Stimulated activated CD8-positive, alpha-beta memory T cell treated with anti-CD3 and anti-CD28 coated beads, Interleukin-15, amount 100 ng/mL, for 24 hours (primary cell): ENCODE results near the gene NRXN2.

ENCODE experiments used
- DNase-seq: peaks from one replicate; pipeline ENCODE4 v3.0.0-alpha.2; 2020; ENCODE audit warnings: low read depth

Gene NRXN2

DNA sequence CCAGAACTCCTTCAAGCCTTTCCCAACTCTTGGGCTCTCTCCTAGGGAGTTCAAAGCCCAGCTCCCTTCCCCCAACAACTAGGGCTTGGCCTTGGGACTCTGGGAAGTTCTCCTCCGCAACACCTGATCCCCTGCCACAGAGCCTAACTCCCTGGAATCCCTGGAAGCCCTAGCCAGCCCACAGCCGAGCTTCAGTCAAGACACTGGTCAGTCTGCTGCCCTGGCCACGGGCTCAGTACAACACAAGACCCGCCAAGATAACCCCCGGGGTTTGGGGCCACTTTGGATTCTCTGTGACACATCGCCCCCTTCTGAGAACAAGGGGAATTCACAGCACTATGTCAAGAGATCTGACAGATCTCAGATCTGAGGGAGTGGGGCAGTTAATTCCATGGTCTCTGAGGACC, 73.7 kb downstream of the NRXN2 start:
- DNase-seq, result no peak

DNA sequence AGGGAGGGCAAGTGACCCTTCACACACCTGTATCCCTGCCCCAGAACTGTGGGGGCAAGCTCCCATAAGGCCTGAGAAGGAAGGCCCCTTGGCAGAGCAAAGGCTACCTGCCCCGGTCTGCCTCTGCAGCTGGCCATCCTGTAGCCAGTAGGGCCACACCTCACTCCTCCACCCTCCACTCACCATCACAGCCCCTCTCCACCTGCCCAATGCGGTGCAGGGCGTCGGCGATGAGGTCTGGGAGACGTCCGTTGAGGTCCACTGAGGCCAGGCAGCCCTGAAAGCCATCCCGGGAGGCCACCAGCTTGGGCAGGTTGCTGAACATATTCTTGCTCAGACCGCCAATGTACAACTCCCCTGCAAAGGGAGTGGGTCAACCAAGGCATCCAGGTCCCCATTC, 74.4 kb downstream of the NRXN2 start:
- no peak for DNase-seq

DNA sequence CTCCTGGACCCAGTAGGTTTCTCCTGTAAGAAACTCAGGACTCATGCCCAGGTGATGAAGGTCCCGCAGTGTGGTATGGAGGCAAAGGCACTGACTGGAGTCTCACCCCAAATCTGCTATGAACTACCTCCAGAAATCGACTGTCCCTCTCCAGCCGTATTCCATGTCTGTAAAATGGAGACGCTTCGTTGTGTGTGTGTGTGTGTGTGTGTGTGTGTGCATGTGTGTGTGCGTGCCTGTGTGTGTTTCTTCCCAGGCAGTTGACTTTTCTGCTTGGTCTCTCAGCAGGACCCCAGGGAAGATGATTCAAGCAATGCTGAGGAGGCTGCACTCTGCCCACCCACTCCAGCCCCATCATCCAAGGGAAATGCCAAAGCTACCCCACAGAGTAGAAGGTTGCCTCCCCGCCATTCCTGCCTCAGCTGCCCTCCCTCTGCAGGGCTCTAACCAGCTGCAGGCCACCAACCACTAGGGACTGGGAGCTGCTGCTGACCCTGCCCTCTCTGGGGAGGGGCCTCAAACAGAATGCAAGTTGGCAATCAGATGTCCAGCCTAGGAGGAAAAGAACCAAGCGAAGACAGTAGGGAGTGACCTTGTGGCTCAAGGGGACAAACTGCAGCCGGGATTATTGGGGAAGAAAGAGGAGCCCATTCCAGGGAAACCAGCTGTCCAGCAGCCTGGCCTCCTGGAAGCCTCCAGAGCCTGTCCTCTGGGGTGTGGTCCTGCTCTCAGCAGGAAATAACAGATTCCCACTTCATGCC, 75.8 kb downstream of the NRXN2 start:
- DNase-seq, result no peak

DNA sequence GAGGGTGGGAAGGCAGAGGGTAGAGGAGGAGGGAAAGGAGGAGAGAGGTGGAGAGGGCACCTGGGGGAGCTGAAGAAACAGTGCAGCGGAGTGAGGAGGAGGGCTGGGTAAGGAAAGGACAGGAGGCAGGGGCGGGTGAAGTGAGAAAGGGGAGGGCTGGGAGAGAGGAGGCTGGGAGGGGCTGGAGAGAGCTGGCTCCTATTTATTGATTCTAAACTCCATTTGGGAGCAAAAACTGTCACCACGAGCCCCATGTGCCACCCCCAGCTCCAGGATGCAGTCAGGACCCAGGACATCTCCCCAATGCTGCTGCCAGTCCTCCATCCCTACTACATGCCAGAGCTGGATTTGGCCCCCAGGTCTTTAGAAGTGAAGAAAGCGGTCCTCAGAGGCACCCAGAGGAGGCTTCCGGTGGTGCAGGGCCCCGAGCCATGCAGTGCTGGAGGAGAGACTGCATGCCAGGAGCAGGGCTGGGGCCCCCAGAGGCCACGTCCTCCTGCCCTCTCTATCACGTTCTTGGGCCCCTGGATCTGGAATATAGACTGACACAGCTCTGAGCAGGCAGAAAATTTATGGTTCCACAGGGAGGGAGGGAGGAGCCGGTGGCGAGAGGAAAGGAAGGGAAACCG, 78.2 kb downstream of the NRXN2 start:
- DNase-seq, result no peak

DNA sequence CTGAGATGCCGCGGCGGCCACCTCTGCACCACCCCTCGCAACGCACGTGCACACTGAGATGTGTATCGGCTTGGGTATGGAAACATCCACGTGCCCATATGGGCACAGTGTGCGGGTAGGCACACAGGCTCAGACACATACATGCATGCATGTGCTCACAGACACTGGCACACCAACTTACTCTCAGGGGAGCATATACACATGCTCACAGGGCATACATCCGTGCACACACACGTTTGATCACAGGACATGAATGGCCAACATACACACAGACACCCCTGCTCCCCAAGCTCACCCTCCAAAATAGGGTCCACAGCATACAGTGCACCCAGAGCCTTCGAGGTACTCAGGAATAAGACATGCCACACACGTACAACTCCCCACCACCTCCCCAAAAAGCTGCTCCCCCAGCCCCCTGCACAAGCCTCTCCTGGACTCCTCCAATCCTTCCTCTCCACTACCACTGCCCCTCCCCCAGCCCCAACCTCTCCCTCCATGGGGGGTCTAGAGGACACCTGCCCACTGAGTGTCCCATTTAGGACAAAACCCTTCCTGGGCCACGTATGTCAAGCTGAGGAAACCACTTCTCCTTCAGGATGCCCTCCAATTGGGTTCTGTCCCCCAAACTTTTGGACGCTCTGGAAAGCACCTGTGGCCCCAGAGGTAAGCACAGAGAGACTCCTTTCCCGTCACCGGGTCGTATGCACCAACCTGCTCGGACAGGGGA, 78.9 kb downstream of the NRXN2 start:
- no peak for DNase-seq

DNA sequence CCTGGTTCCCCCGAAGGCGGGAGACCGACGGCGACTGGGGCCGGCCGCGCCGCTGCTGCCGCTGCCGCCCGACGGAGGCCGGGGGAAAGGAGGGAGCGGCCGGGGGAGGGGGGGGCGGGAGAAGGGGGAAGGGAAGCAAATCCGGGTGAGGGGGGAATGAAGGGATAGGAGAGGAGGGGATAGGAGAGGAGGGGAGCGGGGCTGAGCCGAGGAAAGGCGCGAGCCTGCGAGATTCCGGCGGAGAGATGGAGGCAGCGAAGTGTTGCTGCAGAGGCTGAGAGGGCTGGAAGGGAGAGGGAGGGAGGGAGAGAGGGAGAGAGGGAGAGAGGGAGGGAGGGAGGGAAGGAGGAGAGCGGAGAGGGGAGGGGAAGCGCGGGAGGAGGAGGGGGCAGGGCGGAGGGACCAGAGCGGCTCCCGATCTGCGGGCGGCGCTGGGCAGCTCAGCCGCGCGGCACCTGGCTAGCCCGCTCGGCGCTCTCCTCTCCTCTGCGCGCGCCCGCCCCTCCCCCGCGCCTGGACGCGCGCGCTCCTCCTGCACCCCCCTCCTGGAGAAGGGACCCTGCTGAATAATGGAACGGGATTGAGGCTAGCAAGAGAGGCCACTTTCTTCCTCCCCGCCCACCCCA, 79.6 kb downstream of the NRXN2 start:
- DNase-seq, result no peak

DNA sequence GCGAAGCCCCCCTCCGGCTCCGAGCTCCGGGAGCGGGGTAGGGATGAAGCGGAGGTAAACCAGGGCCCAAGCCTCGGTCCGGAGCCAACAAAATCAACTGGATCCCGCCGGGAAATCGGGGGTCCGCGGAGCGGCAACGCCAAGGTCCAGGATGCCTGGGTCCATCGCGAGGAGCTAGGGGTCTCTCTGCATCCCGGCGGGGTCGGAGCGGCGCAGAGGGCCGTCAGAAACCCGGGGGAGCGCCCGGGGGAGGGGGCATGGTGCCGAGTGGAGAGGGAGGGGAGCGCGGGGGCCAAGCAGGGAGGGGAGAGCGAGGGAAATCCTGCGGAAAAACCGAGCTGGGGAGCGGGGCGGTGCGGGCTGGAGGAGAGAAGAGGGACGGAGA, 80.1 kb downstream of the NRXN2 start:
- DNase-seq, result no peak

DNA sequence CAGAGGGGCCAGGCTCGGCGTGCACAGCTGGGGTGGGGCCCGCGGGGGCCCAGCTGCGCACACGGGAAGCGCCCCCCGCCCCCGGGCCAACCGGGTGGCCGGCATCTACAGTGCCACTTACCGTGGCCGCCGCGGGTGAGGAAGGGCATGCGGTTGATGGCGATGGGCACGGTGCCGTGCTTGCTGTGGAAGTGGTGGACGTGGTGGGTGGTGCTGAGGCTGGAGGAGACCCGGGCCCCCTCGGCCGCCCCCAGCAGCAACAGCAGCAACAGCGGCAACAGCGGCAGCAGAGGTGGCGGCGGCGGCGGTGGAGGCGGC, 80.6 kb downstream of the NRXN2 start:
- DNase-seq, result no peak

DNA sequence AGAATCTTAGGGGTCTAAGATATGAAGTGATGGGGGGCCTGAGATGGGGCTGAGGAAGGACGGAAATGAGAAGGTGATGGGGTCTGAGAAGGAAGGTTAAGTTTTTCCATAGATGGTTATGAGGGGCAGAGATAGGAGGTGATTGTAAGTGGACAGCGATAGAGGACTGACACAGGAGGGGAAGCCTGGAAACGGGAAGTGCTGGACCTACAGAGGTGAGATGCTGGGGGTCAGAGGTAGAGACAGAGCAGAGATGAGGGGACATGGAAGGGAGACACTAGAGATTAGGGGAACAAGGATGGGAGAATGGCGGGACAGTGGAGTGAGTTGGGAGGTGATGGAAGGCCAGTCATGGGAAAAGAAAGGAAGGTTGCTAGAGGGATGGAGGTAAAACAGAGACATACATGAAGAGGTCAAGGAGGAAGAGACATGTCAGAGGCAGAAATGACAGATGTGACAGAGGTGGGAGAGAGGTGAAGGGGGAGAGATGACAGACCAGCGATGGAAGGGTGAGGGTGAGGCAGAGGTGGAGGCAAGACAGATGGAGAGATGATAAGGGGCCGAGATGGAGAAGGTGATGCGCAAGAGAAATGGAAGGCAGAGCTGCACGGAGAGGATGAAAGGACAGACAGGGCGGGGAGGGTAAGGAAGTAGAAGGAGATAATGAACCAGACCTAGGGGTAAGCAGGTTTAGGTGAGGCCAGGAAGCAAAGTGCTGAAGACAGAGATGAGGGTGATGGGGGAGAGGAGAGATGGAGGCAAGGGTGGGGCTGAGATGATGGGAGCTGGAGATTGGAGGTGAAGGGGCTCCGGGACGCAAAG, 81.2 kb downstream of the NRXN2 start:
- DNase-seq, result no peak

DNA sequence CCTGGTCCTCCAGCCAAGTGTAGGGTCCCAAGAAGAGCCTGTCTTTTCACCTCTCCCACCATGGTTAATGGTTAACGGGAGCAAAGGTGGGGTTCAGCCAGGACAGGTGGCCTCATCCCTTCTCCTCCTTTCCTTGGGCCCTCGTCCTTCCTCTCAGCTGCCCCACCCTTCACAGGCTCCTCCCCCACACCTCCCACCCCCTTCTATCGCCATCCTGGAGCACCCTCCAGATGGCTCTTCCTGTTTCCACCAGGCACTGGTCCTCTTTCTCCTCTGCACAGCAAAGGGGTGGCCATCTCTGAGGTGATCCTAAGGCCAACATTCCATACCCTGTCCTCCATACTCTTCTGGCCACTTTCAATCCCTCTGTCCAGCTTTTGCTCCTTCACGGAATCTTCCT, 83.1 kb downstream of the NRXN2 start:
- no peak for DNase-seq

DNA sequence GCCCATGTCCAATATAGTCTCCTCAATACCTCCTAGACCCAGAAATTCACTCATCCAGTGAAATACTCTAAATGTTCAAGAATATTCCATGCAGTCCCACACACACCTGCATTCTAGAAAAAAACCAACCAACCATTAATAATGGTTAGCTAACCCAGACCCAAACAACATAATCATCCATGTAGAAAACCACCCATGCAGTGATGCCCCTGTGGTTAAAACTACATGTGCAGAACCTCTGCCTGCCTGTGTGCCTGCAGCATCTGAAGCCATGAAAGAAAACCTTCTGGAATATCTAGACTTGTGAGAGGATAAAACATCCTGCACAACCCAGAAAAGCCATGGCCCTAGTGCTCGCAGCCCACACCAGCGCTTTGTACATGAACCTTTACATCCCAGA, 84.2 kb downstream of the NRXN2 start:
- no peak for DNase-seq

DNA sequence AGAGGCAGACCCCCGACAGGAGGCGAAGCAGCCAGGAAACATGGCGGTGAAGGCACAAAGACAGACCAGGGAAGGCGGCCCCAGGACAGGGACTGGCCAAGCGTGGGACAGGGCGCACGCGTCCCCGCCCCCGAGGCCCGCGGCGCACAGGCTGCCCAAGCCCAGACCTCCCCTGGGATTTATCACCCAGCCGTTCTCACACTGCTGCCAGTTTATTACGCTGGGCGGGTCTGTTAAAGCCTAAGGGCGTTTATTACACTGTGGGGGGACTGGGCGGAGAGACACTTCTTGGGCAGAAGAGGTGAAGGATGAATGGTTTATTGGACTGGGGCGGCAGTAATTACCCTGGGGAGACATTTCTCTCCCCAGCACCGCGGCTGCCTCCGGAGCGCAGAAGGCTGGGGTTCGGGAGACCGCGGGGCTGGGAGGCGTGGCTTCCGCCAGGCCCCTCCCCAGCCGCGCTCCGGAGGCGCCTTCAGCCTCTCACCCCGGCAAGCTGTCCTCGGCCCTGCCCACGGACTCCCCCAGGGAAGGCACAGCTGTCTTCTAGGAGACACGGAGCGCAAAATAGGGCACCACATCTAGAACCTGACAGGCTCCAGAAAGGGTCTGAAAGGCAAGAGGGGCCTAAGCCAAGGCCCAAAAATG, 84.9 kb downstream of the NRXN2 start:
- no peak for DNase-seq

DNA sequence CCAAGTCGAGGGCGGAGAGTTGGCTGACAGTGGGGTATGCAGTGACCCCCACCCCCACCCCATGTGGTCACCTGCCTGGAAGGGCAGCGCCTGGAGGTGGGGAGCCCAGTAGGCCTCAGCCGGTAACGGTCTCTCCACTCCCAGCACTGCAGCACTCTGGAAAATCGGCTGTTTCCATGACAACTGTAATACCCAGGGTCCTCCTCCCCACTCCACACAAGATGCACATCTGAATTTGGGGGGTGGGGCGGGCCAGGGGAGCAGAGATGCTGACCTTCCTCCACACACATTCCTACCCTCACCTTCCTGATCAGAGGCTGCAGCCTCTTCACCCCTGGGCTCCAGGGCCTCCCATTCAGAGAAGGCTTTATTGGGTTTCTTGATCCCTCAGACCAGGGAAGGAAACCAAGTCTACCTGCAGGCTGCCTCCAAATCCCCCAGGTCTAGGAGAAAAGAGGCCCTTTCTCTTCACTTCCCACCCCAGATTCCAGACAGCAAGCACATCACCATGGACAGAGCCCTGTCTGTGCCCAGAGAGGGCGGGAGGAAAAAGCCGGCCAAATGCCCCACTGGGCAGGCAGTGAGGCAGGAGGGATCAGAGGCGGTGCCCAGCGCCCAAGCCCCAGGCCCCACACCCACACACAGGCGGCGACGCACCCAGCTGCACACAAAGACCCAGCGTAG, 85.5 kb downstream of the NRXN2 start:
- DNase-seq, result no peak

DNA sequence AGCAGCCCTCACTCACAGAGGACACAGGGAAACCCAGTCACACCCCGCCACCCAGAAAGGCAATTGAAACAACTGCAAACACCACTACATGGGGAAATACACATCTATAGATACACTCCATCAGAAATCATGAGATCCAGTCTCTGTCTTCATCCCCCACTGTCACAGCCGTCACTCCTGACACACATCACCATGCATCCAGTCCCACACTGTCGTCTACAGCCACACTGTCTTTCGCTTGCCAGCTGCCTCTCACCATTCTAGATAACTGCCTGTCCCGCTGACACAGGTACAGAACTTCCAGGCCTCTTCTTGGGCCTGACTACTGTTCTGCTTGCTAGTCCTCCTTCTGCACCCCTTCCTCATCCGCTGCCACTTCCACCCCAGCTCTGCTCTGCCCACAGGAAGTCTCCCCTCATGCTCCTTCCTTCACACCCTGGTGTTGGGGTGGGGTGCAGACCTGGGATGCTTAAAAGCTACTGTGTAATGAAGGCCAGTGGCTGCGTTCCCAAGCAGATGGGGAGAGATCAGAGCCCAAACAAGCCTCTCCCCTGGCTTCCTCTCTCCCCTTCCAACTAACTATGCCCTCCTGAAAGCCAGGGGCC, 89.3 kb downstream of the NRXN2 start:
- no peak for DNase-seq

DNA sequence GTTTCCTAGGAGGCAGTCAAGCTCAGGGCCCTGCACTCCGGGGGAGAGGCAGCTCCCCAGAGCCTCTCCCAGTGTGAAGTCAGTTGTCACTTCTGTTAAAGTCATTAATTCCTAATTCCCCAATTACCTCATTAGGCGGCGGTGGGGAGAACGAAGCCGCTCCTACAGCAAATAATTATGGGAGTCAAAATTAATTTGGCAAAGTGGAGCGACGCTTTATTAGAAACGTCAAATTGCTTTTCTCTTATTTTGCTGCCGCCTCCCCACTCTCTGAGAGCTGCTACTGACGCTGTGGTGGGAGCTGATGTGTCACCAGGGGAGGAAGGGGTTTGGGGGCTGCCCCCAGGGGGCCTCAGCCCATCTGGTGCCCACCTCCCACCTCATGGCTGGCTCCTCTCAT, 90.3 kb downstream of the NRXN2 start:
- no peak for DNase-seq

DNA sequence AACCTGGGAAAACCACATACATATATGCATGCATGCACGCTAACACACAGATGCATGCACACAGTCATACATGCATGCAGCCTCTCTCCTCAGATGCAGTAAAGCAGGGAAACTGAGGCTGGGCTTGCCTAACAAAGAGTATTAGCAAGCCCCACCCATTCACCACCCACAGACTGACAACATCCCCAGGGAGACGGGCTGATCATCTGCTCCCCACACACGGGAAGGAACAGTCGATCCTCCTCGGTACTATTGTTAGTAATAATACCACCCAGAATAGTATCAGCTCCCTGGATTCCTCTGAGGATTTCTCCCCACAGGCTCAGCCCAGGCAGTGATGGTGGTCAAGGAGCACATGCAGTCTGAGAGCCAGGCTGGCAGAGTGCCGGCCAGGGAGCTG, 90.8 kb downstream of the NRXN2 start:
- DNase-seq, result no peak

DNA sequence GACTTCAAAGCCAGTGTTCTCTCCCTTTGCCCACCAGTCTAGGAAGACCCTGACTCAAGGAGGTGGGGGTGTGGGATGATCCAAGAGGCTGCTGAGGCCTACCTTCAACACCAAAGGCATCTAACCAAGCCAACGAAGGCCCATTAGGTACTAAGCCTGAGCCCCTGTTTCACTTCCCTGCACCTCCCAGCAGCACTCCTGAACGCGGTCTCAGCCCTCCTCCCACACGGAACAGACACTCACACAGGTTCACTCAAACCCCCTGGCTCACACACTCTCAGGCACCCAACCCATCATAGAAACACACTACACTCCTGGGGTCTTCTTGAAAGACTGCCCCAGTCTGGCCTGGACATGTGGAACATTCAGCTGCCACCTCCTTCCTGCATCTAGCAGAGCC, 91.3 kb downstream of the NRXN2 start:
- DNase-seq, result no peak

DNA sequence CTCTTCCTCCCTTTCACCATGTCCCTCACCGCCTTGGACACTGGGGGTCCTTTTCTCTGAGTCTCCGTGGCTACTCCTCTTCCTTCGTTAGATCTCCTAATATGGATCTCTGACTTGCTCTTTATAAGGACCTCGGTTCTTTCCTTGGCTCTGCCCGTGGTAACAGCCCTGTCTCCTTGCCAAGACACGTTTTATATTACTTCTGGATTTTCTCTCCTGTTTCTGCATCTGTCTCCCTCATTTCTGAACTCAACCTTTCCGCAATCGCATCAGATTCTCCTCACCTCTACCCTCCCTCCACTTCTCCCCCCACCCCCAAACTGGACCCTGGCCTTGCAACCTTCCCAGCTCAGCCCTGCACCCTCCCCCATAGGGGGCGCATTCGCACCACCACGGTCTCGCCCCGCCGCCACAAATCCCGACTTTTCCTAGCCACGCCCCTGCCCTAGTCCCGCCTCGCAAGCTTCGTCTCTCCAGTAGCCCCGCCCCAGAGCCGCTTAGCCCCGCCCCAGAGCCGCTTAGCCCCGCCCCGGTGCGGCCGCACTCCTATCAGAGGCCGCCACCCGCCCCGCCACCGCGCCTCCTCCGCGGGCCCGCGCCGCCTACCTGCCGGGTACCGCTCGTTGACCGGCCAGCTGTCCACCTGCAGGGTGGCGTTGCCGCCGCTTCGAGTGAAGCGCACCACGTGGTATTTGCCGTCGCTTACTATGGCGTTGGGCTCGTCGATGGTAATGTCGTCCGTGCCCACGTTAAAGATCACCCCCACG, 93.0 kb downstream of the NRXN2 start:
- no peak for DNase-seq

DNA sequence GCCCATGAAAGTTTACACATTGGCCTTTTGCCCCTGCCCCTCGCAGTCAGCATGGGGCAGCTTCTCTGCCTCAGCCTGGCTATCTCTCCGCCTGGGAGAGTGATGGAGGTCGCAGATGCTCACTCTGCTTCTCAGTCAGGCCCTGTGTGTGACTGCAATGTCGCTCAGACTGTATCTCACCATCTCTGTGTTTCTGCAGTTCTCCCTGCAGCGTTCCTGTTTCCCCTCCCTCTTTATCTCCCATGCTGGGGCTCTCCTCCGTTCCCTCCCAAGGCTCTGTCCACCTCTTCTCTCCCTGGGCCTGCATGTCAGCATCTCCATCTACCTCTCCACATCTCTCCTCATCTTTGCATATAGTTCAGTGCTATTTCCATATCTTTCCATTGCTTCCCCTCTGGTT, 93.9 kb downstream of the NRXN2 start:
- DNase-seq, result no peak

DNA sequence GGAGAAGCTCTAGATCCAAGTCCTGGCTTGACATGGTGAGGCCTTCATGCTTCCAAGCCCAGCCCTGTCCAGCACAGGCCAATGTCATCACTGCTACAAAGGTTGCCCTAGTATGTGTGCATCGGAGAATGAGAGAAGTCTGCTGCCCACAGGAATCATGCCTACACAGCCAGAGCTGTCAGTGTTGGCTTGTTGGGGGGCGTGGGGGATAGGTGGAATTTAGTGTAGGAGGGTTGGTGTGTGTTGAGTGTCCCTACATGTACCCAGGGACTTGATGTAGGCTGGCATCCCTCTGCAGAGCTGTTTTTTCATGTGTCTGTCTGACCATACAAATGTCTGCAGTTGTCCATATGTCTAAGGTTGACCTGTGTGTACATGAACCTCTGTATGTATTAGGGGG, 94.4 kb downstream of the NRXN2 start:
- no peak for DNase-seq
